ACC112 (cell line): ENCODE results near the gene SDK1.

Experiments
- H2AFZ ChIP-seq: fragments of 200-600 bp; sonication (generic); one replicate; pipeline ENCODE4 v1.6.0; 2017; ENCODE audit warnings: antibody characterized with exemption, low read length; ENCODE audit not compliant: unreplicated experiment
- H3K27ac ChIP-seq: fragments of 200-600 bp; sonication (generic); 2 replicates; pipeline ENCODE4 v1.5.1; 2014; ENCODE audit warnings: low read depth, mild to moderate bottlenecking, antibody characterized with exemption, low read length, moderate library complexity
- H3K27me3 ChIP-seq: fragments of 200-600 bp; sonication (generic); 2 replicates; pipeline ENCODE4 v1.6.1; 2014; ENCODE audit warnings: mild to moderate bottlenecking, antibody characterized with exemption, low read length, moderate library complexity, mixed read lengths; ENCODE audit not compliant: insufficient read depth
- H3K36me3 ChIP-seq: fragments of 200-600 bp; sonication (generic); 2 replicates; pipeline ENCODE4 v1.6.1; 2016; ENCODE audit warnings: mild to moderate bottlenecking, antibody characterized with exemption, low read length, moderate library complexity, mixed read lengths; ENCODE audit not compliant: insufficient read depth
- H3K4me1 ChIP-seq: fragments of 200-600 bp; sonication (generic); one replicate; pipeline ENCODE4 v1.6.1; 2016; ENCODE audit warnings: low read length, mixed read lengths; ENCODE audit not compliant: insufficient read depth, unreplicated experiment, control insufficient read depth
- H3K4me3 ChIP-seq: fragments of 200-600 bp; sonication (generic); 2 replicates; pipeline ENCODE4 v1.5.1; 2014; ENCODE audit warnings: mild to moderate bottlenecking, low read depth, low read length
- H3K79me2 ChIP-seq: fragments of 200-600 bp; sonication (generic); one replicate; pipeline ENCODE4 v1.6.0; 2016; ENCODE audit warnings: low read length; ENCODE audit not compliant: control insufficient read depth, unreplicated experiment, insufficient read depth

The SDK1 gene

GRCh38 chr7:3486841-3487240 lies 185.8 kb downstream of the SDK1 start:
- Histone ChIP-seq H3K27ac (no peak overlapping the region), H3K79me2 (no peaks in the 10 kb centered on the region), H3K4me1 (no peaks in the 10 kb centered on the region), H2AFZ (no peak overlapping the region), H3K4me3 (no peak overlapping the region), H3K36me3 (no peaks in the 10 kb centered on the region), H3K27me3 (no peaks in the 10 kb centered on the region)

- no peaks in the 10 kb centered on the region for H3K36me3 ChIP-seq
- no peaks in the 10 kb centered on the region for H3K79me2 ChIP-seq
- peaks cover 4% of the 10 kb centered on the region for H3K4me1 ChIP-seq
- H3K27me3 ChIP-seq = no peaks in the 10 kb centered on the region
- H3K27ac ChIP-seq = no peak overlapping the region
- no peak overlapping the region for H3K4me3 ChIP-seq
- H2AFZ ChIP-seq = no peak overlapping the region
Observed at GRCh38 chr7:3488829-3489228, 187.8 kb downstream of the SDK1 start.

GRCh38 chr7:3493499-3493898 lies 192.4 kb downstream of the SDK1 start:
- Histone ChIP-seq H2AFZ (peak overlapping the region; percentile 48), H3K79me2 (no peaks in the 10 kb centered on the region), H3K27ac (peak overlapping the region; percentile 42), H3K4me1 (peaks cover 4% of the 10 kb centered on the region), H3K36me3 (no peaks in the 10 kb centered on the region), H3K4me3 (peak overlapping the region; percentile 52; the same call in 1 of the 2 replicates), H3K27me3 (no peaks in the 10 kb centered on the region)

- Histone ChIP-seq H3K36me3 (no peaks in the 10 kb centered on the region), H3K27me3 (no peaks in the 10 kb centered on the region), H3K4me1 (peaks cover 4% of the 10 kb centered on the region), H3K27ac (no peak overlapping the region), H3K79me2 (no peaks in the 10 kb centered on the region), H3K4me3 (no peak overlapping the region), H2AFZ (no peak overlapping the region)
Observed at GRCh38 chr7:3494947-3495346, 193.9 kb downstream of the SDK1 start.

GRCh38 chr7:3495530-3495929 lies 194.5 kb downstream of the SDK1 start:
- no peak overlapping the region for H3K27ac ChIP-seq
- H3K4me1 ChIP-seq = peaks cover 4% of the 10 kb centered on the region
- H3K79me2 ChIP-seq = no peaks in the 10 kb centered on the region
- H3K4me3 ChIP-seq = no peak overlapping the region
- no peak overlapping the region for H2AFZ ChIP-seq
- H3K36me3 ChIP-seq = no peaks in the 10 kb centered on the region
- no peaks in the 10 kb centered on the region for H3K27me3 ChIP-seq

- Histone ChIP-seq H3K27me3 (no peaks in the 10 kb centered on the region), H3K36me3 (no peaks in the 10 kb centered on the region), H3K27ac (no peak overlapping the region), H3K79me2 (no peaks in the 10 kb centered on the region), H3K4me1 (peaks cover 4% of the 10 kb centered on the region), H2AFZ (no peak overlapping the region), H3K4me3 (no peak overlapping the region)
Observed at GRCh38 chr7:3495954-3496353, 194.9 kb downstream of the SDK1 start.

- H3K4me1 ChIP-seq = peaks cover 4% of the 10 kb centered on the region
- no peak overlapping the region for H3K27ac ChIP-seq
- H3K4me3 ChIP-seq = no peak overlapping the region
- H3K27me3 ChIP-seq = no peaks in the 10 kb centered on the region
- no peak overlapping the region for H2AFZ ChIP-seq
- no peaks in the 10 kb centered on the region for H3K36me3 ChIP-seq
- H3K79me2 ChIP-seq = no peaks in the 10 kb centered on the region
Observed at GRCh38 chr7:3497796-3498195, 196.7 kb downstream of the SDK1 start.

- no peaks in the 10 kb centered on the region for H3K79me2 ChIP-seq
- no peaks in the 10 kb centered on the region for H3K27me3 ChIP-seq
- H3K27ac ChIP-seq = no peak overlapping the region
Observed at GRCh38 chr7:3501671-3502070, 200.6 kb downstream of the SDK1 start.

GRCh38 chr7:3504384-3504783 lies 203.3 kb downstream of the SDK1 start:
- H3K27me3 ChIP-seq = no peaks in the 10 kb centered on the region
- H3K27ac ChIP-seq = no peak overlapping the region
- H2AFZ ChIP-seq = no peak overlapping the region
- no peaks in the 10 kb centered on the region for H3K36me3 ChIP-seq
- H3K4me3 ChIP-seq = no peak overlapping the region
- no peaks in the 10 kb centered on the region for H3K79me2 ChIP-seq
- no peaks in the 10 kb centered on the region for H3K4me1 ChIP-seq

More at GRCh38 chr7:3501671-3502070, 200.6 kb downstream of the SDK1 start:
- H2AFZ ChIP-seq = no peak overlapping the region
- H3K36me3 ChIP-seq = no peaks in the 10 kb centered on the region
- no peak overlapping the region for H3K4me3 ChIP-seq
- H3K4me1 ChIP-seq = no peaks in the 10 kb centered on the region

- no peaks in the 10 kb centered on the region for H3K79me2 ChIP-seq
- H2AFZ ChIP-seq = no peak overlapping the region
- H3K27me3 ChIP-seq = no peaks in the 10 kb centered on the region
- no peaks in the 10 kb centered on the region for H3K36me3 ChIP-seq
- H3K4me1 ChIP-seq = no peaks in the 10 kb centered on the region
- no peak overlapping the region for H3K4me3 ChIP-seq
- H3K27ac ChIP-seq = no peak overlapping the region
Observed at GRCh38 chr7:3510101-3511020, 209.3 kb downstream of the SDK1 start.

- no peaks in the 10 kb centered on the region for H3K36me3 ChIP-seq
- no peaks in the 10 kb centered on the region for H3K79me2 ChIP-seq
- H3K4me1 ChIP-seq = no peaks in the 10 kb centered on the region
- H2AFZ ChIP-seq = no peak overlapping the region
- no peak overlapping the region for H3K4me3 ChIP-seq
- no peaks in the 10 kb centered on the region for H3K27me3 ChIP-seq
- no peak overlapping the region for H3K27ac ChIP-seq
Observed at GRCh38 chr7:3517344-3517743, 216.3 kb downstream of the SDK1 start.
